Fibroblast of pulmonary artery (primary cell): Measurements from ENCODE around the gene NHLH2.

Experiments
- DNase-seq: peaks from one replicate; pipeline ENCODE4 v3.0.0-alpha.2; 2010; ENCODE audit warnings: low read depth
- H3K4me3 ChIP-seq: replicated peaks from 2 replicates; pipeline ENCODE4 v1.5.1; 2011; ENCODE audit warnings: low read depth, mild to moderate bottlenecking, control low read depth, low read length, moderate library complexity
- TF ChIP-seq, protein P1 (sequence below): IDR thresholded peaks from 2 replicates; pipeline ENCODE4 v1.5.1; 2011; ENCODE audit warnings: mild to moderate bottlenecking, control low read depth, low read length, inconsistent platforms; ENCODE audit errors: missing control alignments

NHLH2 gene

DNA sequence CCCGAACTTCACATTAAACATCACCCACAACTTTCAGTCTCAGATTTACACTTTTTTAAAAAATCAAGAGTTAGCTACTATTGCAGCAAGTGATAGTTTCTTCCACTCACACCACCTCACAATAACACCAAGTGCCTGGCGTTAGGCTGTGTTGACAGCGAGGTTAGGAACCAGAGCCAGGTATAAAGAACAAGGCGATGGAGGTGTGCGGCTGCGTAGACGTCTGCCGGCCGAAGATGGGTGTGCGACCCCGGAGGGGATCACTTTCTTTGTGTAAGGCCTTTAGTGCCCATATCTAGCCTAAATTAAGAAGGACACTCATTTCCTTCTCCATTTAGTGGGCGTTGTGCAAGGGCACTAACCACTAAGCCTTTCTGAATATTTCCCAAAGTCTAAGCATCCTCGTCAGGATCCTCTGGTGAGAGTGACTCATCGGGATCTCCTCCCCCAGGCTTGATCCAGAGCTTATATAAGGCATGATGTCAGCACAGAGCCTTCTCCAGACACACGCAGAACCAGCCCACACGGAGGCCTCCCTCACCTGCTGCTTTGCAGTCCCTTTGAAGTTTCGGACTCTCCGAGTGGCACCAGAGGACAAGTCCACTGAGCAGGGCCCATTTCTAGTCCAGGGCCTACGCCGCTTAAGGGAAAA, 11.8 kb downstream of the NHLH2 start:
- TF ChIP-seq, protein P1, sequence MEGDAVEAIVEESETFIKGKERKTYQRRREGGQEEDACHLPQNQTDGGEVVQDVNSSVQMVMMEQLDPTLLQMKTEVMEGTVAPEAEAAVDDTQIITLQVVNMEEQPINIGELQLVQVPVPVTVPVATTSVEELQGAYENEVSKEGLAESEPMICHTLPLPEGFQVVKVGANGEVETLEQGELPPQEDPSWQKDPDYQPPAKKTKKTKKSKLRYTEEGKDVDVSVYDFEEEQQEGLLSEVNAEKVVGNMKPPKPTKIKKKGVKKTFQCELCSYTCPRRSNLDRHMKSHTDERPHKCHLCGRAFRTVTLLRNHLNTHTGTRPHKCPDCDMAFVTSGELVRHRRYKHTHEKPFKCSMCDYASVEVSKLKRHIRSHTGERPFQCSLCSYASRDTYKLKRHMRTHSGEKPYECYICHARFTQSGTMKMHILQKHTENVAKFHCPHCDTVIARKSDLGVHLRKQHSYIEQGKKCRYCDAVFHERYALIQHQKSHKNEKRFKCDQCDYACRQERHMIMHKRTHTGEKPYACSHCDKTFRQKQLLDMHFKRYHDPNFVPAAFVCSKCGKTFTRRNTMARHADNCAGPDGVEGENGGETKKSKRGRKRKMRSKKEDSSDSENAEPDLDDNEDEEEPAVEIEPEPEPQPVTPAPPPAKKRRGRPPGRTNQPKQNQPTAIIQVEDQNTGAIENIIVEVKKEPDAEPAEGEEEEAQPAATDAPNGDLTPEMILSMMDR: no peak
- H3K4me3 ChIP-seq: peak overlapping the region; percentile 31
- peak; percentile 71 for DNase-seq

DNA sequence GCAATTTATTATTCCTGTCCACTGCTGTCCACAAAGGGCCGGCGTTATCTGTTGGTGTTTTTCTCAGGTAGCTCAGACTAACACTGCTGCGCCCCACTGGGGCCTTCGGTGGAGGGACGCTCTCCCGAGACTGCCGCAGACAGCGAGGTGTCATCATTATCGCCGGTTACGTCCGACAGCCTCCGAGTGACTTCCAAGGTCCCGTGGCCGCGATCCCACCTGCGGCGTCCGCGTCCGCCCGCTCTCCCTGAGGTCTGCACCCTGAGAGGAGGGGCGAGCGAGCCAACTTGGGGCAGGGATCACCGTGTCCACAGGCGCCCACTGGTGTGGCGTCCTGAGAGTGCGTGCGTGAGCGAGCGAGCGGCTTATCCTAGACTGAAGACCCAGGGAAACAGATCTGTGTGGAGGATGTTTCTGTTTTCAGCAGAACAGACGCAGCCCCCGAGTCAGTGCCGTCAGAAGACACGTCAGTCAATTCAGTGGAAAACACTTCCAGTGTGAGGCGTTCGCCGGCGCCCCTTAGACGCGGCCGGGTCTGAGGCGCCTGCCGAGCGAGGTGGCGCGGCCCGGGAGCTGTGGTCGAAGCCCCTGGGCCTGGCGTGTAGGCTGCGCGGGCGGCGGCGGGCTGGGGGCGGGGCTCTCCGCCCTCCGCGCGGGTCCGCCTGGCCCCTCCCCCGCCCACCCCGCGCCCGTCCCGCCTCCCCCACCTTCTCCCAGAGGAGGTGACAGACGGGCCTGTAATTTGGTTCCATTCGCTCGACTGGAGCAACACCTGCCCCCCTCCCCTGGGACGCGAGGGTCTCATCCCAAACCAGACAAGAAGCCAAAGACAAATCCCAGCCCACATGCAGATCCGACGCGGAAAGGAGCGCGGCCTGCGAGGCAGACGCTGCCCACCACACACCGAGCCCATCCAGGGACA, 12.6 kb downstream of the NHLH2 start:
- TF ChIP-seq, protein P1: no peak
- peak overlapping the region; percentile 42 for H3K4me3 ChIP-seq
- peak; percentile 58 for DNase-seq

DNA sequence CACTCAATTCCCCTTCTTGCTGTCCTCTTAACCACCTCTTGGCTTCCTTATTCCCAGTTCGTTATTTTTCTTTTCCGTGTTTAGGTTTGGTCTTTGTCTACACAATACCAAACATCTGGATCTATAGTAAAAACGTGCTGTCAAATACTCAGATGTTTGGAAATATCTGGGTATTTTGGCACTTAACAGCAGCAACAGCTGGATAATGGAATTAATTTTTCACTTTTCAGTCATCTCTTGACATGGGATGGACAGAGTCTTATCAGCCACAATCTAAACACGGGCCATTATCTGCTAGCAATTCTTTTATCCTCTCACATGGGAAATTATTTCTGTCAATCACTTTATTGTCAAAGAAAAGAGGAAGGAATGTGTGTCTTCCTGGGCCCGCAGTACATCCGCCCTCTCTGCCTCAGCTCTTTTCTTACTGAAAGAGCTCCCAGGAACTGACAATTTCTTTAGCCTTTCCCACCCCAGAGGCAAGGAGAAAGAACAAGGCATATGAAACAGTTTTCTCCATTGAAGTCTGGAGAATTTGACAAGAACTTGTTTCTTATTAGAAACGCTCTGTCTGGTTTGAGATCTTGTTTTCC, 13.4 kb downstream of the NHLH2 start:
- no peak for DNase-seq
- no peak overlapping the region for H3K4me3 ChIP-seq
- TF ChIP-seq, protein P1: no peak

DNA sequence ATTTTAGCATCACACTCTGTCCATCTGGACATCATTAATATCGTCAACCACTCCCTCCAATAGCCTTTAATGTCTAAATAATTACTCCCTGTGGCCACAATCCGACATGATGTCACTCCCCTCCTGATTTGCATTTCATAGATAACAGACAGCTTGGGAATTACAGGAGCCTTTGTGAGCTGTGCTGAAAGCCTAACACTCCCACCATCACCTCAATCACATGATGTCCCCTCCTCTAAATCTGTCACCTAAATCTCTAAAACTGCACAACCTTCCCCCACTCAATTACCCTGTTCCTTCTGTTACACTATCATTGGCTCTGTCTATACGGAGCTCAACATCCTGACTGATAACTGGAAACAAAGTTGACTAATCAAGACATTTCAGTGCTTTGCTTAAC, 14.3 kb downstream of the NHLH2 start:
- no peak for DNase-seq
- TF ChIP-seq, protein P1: no peak
- H3K4me3 ChIP-seq: no peak overlapping the region

DNA sequence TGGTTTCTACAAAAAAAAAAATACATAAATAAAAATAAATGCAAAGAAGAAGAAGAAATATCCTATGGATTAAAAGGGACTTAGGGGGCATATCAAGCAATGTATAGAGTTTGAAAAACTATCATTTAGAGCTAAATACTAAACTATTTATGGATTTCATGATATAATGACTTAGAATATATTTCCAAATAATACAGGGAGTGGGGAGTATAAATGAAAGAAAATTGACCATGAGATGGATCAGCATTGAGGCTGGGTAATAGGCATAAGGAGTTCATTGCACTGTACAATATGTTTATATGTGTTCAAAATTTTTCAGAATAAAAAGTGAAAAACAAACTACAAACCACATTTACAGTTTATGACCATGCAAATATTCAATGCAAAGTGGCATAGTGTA, 18.8 kb downstream of the NHLH2 start:
- TF ChIP-seq, protein P1: no peak
- no peak for DNase-seq
- no peak overlapping the region for H3K4me3 ChIP-seq

DNA sequence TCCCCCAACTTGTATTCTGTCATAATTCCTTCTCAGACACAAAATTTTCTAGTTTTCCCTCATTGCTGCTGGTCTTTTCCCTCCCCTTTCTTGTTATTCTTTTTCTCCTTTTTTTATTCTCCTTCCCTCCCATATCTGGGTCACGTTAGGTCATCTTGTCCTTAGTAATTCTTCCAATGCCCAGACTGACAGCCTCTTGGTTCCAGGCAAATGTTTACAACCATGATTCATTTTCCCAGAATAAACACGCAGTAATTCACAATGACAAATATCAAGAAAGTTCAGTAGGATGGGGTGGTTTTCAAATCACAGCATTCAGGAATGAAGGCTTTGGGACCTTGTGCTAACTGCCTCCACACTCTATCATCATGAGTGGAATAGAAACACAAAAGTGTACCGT, 25.2 kb downstream of the NHLH2 start:
- H3K4me3 ChIP-seq: no peak overlapping the region
- TF ChIP-seq, protein P1: no peak
- DNase-seq: no peak
